K562 treated with DMSO at 1 percent for 24 hours (cell line): ENCODE data around the gene RFPL4A. TPM values are rescaled to one million over a fixed set of nuclear protein-coding genes. Genes with fewer than 3 reads are reported as not detected.

Source experiments
- total RNA-seq: library from RNA; unstranded; fragments of 300-600 nt; gene quantifications from 2 replicates; pipeline ENCODE4 v1.2.3, GENCODE V29; 2022; ENCODE audit warnings: low read depth; ENCODE audit not compliant: insufficient read depth

RFPL4A gene
- 2.1 and 3.3 TPM in 2 replicates for total RNA-seq

GRCh38 chr19:55758797-55759196 lies at the start of gene RFPL4A:
Gene RFPL4A, plus strand, starts transcription at chr19:55759097. Its CDS starts 2,704 bp downstream, at chr19:55761801.

DNA sequence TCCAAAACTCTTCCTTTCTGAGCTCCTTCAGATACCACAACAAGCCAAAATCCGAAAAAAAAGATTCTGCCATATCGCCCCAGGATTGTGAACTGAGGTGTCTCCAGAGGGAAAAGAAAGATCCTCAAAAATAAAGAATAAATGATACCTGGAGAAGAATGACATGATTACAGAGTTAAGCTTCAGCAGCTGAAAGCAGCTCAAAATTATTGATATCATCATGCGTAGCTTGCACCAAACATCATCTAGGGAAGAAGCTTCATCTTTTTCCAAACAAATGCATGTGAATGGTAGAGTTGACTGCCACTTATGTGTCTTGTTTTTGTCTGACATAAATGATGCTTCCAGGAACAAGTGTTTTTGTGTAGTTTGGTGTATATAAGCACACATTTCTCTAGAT lies 20.6 kb upstream of the RFPL4A start, which contains the start of gene NLRP9:
Gene NLRP9 (minus strand): TSS at position 101 of the 400 bp plus-strand sequence. CDS start 28 bp downstream, at position 73.

DNA sequence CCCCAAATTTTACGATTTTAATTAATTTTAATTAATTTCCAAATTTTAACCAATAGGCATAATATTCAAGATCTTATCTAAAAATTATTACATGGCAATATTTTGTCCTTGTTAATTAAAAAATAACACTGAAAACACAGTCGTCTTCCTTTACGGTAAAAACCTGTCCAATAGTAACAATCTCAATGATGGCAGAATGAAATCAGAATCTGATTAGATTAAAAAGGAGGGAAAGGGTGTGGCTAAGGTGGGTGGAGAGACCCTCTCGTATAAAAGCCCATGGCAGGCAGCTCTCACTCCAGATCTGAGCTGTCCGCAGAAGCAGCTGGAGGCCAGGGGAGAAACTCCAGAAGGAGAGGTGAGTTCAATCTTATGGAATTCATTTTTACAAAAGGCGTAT lies 9.9 kb downstream of the RFPL4A start, which contains the start of gene RFPL4AL1:
Gene RFPL4AL1 (plus strand): TSS at position 301 of the 400 bp plus-strand sequence. CDS start 2,687 bp downstream, outside the sequence.

Other genes with a start within 250 kb of the RFPL4A start
- not detected in 2 replicates for gene SBK2, start 222.0 kb upstream of the RFPL4A start, total RNA-seq
- 0.54 and 0.58 TPM in 2 replicates for gene SBK3, start 213.6 kb upstream of the RFPL4A start, total RNA-seq
- gene ZNF579, start 178.2 kb upstream of the RFPL4A start, total RNA-seq, result 21.0 and 21.2 TPM in 2 replicates
- 22.4 and 24.3 TPM in 2 replicates for gene FIZ1, start 159.6 kb upstream of the RFPL4A start, total RNA-seq
- gene ZNF524, start 158.8 kb upstream of the RFPL4A start, total RNA-seq, result 36.7 and 51.4 TPM in 2 replicates
- 42.3 and 49.2 TPM in 2 replicates for gene ZNF865, start 153.4 kb upstream of the RFPL4A start, total RNA-seq
- gene ZNF784, start 134.5 kb upstream of the RFPL4A start, total RNA-seq, result 8.9 and 10.8 TPM in 2 replicates
- 63.3 and 72.2 TPM in 2 replicates for gene ZNF580, start 118.1 kb upstream of the RFPL4A start, total RNA-seq
- 48.8 and 56.6 TPM in 2 replicates for gene ZNF581, start 115.4 kb upstream of the RFPL4A start, total RNA-seq
- gene CCDC106, start 110.9 kb upstream of the RFPL4A start, total RNA-seq, result 39.6 and 48.7 TPM in 2 replicates
- gene U2AF2, start 104.1 kb upstream of the RFPL4A start, total RNA-seq, result 211 and 216 TPM in 2 replicates
- gene EPN1, start 83.9 kb upstream of the RFPL4A start, total RNA-seq, result 131 and 133 TPM in 2 replicates
- gene NLRP9, start 20.7 kb upstream of the RFPL4A start, total RNA-seq, result not detected in 2 replicates
- 1.7 TPM in 1 of 2 replicates, not detected in the other for gene RFPL4AL1, start 10.0 kb downstream of the RFPL4A start, total RNA-seq
- 1.2 and 1.7 TPM in 2 replicates for gene NLRP11, start 72.9 kb downstream of the RFPL4A start, total RNA-seq
- gene NLRP4, start 77.4 kb downstream of the RFPL4A start, total RNA-seq, result 2.2 and 4.8 TPM in 2 replicates
- not detected in 2 replicates for gene NLRP13, start 173.2 kb downstream of the RFPL4A start, total RNA-seq
- gene NLRP8, start 188.7 kb downstream of the RFPL4A start, total RNA-seq, result not detected in 2 replicates
- 0.32 TPM in 1 of 2 replicates, not detected in the other for gene NLRP5, start 227.7 kb downstream of the RFPL4A start, total RNA-seq